CD4-positive, alpha-beta T cell (primary cell): Measurements from ENCODE around the gene ELF4. TPM values are rescaled to one million over a fixed set of nuclear protein-coding genes. Genes with fewer than 3 reads are reported as not detected.

Experiments used
- ATAC-seq: fragments of 200-7000 bp; cut with Tn5 transposase; one replicate; pipeline ENCODE4 v1.10.0; 2022; ENCODE audit warnings: mild to moderate bottlenecking; ENCODE audit not compliant: poor library complexity
- CTCF ChIA-PET: fragments of 350-600 bp; sonication (Branson Sonifier 250); formaldehyde crosslinking; loops from one replicate; lab custom pipeline; 2021; ENCODE audit warnings: antibody characterized with exemption, inconsistent platforms; lab: Charles Lee
- POLR2A ChIA-PET: fragments of 350-600 bp; sonication (Branson Sonifier 250); formaldehyde crosslinking; loops from one replicate; lab custom pipeline; 2021; ENCODE audit warnings: antibody characterized with exemption, inconsistent platforms; lab: Charles Lee
- DNase-seq, 14 experiments: peaks; one replicate each; pipeline ENCODE4 v3.0.0-alpha.2; 2013 to 2020; ENCODE audit warnings: mixed read lengths in 2 of 14
- H3K27ac ChIP-seq, 2 donors: one replicate each; pipeline versions ENCODE4 v1.5.1 to v1.7.0; 2013; ENCODE audit warnings: low read length in 2 of 2, low read depth in 1 of 2, mild to moderate bottlenecking in 1 of 2
- H3K27me3 ChIP-seq, 2 experiments: 1 replicate in 1 of 2; 2 replicates in 1 of 2; pipeline versions ENCODE4 v1.6.1 to v1.7.0; 2013; ENCODE audit warnings: low read length in 2 of 2, control low read depth in 1 of 2, mild to moderate bottlenecking in 1 of 2, moderate library complexity in 1 of 2; ENCODE audit not compliant: insufficient read depth in 2 of 2, control insufficient read depth in 1 of 2
- H3K36me3 ChIP-seq: one replicate; pipeline ENCODE4 v1.6.1; 2013; ENCODE audit warnings: low read length, control low read depth; ENCODE audit not compliant: insufficient read depth
- H3K4me1 ChIP-seq: one replicate; pipeline ENCODE4 v1.6.1; 2013; ENCODE audit warnings: low read length, control low read depth; ENCODE audit not compliant: insufficient read depth
- H3K4me3 ChIP-seq: one replicate; pipeline ENCODE4 v1.5.1; 2013; ENCODE audit warnings: mild to moderate bottlenecking, low read length, moderate library complexity
- H3K9me3 ChIP-seq, 2 experiments: 1 replicate in 1 of 2; 2 replicates in 1 of 2; pipeline versions ENCODE4 v1.6.1 to v1.7.0; 2013; ENCODE audit warnings: low read length in 2 of 2, mild to moderate bottlenecking in 2 of 2, control low read depth in 1 of 2, moderate library complexity in 1 of 2; ENCODE audit not compliant: control insufficient read depth in 1 of 2, insufficient read depth in 1 of 2
- H3K27ac Mint-ChIP-seq: one replicate; pipeline ENCODE4 v1.8.0; 2020; ENCODE audit warnings: mixed read lengths
- H3K27me3 Mint-ChIP-seq: one replicate; pipeline ENCODE4 v1.8.0; 2021; ENCODE audit warnings: mixed read lengths
- H3K36me3 Mint-ChIP-seq: one replicate; pipeline ENCODE4 v1.8.0; 2021; ENCODE audit warnings: low read depth, mixed read lengths
- H3K4me1 Mint-ChIP-seq: one replicate; pipeline ENCODE4 v1.8.0; 2021; ENCODE audit warnings: low read depth, mixed read lengths
- H3K4me3 Mint-ChIP-seq: one replicate; pipeline ENCODE4 v1.8.0; 2020; ENCODE audit warnings: mild to moderate bottlenecking, mixed read lengths
- H3K9me3 Mint-ChIP-seq: one replicate; pipeline ENCODE4 v1.8.0; 2020; ENCODE audit warnings: mixed read lengths
- CTCF ChIP-seq: fragments of 200-600 bp; IDR thresholded peaks from one replicate; pipeline ENCODE4 v1.8.0; 2022; ENCODE audit warnings: antibody characterized with exemption, mild to moderate bottlenecking
- intact Hi-C, 2 experiments: fragments of 100-400 bp; cut with DNase I in 1 of 2; cut with micrococcal nuclease in 1 of 2; formaldehyde crosslinking; loops; one replicate each; pipeline versions ENCODE4 v1.15.1 to v1.9.0; 2023 to 2025; cut with DNase I, micrococcal nuclease
- total RNA-seq, 174 experiments: library from RNA in 2 of 174; stranded (reverse) in 2 of 174; gene quantifications; one replicate each; pipeline ENCODE4 v1.2.3 and lab custom pipeline; 2021 to 2026

ELF4 gene
- total RNA-seq, 2 experiments from 2014 or later = 17.3 to 17.4 TPM

GRCh38 chrX:130136496-130136895 lies 26.2 kb upstream of the ELF4 start:
- Histone ChIP-seq H3K9me3 (no peaks in the 10 kb centered on the region), H3K27ac (no peak overlapping the region), H3K4me3 (no peak overlapping the region), H3K27me3 (no peaks in the 10 kb centered on the region), H3K4me1 (no peaks in the 10 kb centered on the region), H3K36me3 (peaks cover 45% of the 10 kb centered on the region)
- no peak for DNase-seq
- ChIA-PET CTCF (interaction anchor here (1.2 kb wide), 1 partner anchor 44 kb away, joined by 3 read pairs; no protein-coding TSS in a partner anchor), POLR2A (no interaction called here)
- Mint-ChIP-seq H3K4me1 (no peaks in the 10 kb centered on the region), H3K9me3 (no peaks in the 10 kb centered on the region), H3K4me3 (no peak overlapping the region), H3K27me3 (no peaks in the 10 kb centered on the region), H3K27ac (no peak overlapping the region), H3K36me3 (peaks cover 52% of the 10 kb centered on the region)
- no peak for TF ChIP-seq CTCF
- no peak for ATAC-seq
- intact Hi-C loops = no loop called here

GRCh38 chrX:130130990-130131389 lies 20.7 kb upstream of the ELF4 start:
- Histone ChIP-seq H3K27ac (no peak overlapping the region), H3K4me1 (no peaks in the 10 kb centered on the region), H3K4me3 (no peak overlapping the region), H3K36me3 (peaks cover 44% of the 10 kb centered on the region), H3K9me3 (no peaks in the 10 kb centered on the region), H3K27me3 (no peaks in the 10 kb centered on the region)
- H3K27me3 Mint-ChIP-seq = no peaks in the 10 kb centered on the region
- no peak for DNase-seq
- no peaks in the 10 kb centered on the region for H3K9me3 Mint-ChIP-seq
- no peaks in the 10 kb centered on the region for H3K4me1 Mint-ChIP-seq
- TF ChIP-seq CTCF = no peak
- H3K27ac Mint-ChIP-seq = no peak overlapping the region
- POLR2A ChIA-PET = no interaction called here
- intact Hi-C loops = no loop called here
- H3K4me3 Mint-ChIP-seq = no peak overlapping the region
- CTCF ChIA-PET = no interaction called here
- no peak for ATAC-seq
- peaks cover 50% of the 10 kb centered on the region for H3K36me3 Mint-ChIP-seq

GRCh38 chrX:130125091-130125874 lies 15.0 kb upstream of the ELF4 start:
- peaks cover 17% of the 10 kb centered on the region for H3K36me3 ChIP-seq
- TF ChIP-seq CTCF = no peak
- H3K4me1 ChIP-seq = peaks cover 12% of the 10 kb centered on the region
- ChIA-PET CTCF (no interaction called here), POLR2A (no interaction called here)
- H3K36me3 Mint-ChIP-seq = peaks cover 26% of the 10 kb centered on the region
- H3K27me3 Mint-ChIP-seq = no peaks in the 10 kb centered on the region
- H3K4me3 ChIP-seq = no peak overlapping the region
- ATAC-seq (no peak), DNase-seq (no peak)
- H3K4me1 Mint-ChIP-seq = no peaks in the 10 kb centered on the region
- intact Hi-C loops = no loop called here
- no peak overlapping the region for H3K4me3 Mint-ChIP-seq
- no peak overlapping the region for H3K27ac ChIP-seq
- no peak overlapping the region for H3K27ac Mint-ChIP-seq
- H3K9me3 ChIP-seq = no peaks in the 10 kb centered on the region
- H3K27me3 ChIP-seq = no peaks in the 10 kb centered on the region
- no peaks in the 10 kb centered on the region for H3K9me3 Mint-ChIP-seq
